Vagina (tissue), 2 donors: Measurements from ENCODE around the gene ZNF445.

Source experiments
- CTCF ChIP-seq, 3 experiments: fragments of 450-650 bp in 2 of 3; fragments of 200-600 bp in 1 of 3; sonication (generic) in 1 of 3; IDR thresholded peaks; one replicate each; pipeline ENCODE4 v1.5.1; 2017 to 2019; ENCODE audit warnings: antibody characterized with exemption in 3 of 3, mild to moderate bottlenecking in 2 of 3, moderate library complexity in 2 of 3
- POLR2A ChIP-seq, 2 donors: fragments of 450-650 bp; IDR thresholded peaks; one replicate each; pipeline ENCODE4 v1.6.1; 2017; ENCODE audit warnings: antibody characterized with exemption in 2 of 2, mild to moderate bottlenecking in 2 of 2, moderate library complexity in 2 of 2

GRCh38 chr3:44495636-44496415 is 18.4 kb upstream of the ZNF445 start:
- TF ChIP-seq CTCF (IDR thresholded peaks at IDR 0.05) = no peak
- no peak for TF ChIP-seq POLR2A (IDR thresholded peaks at IDR 0.05)
